HG03175 (cell line): ENCODE data around the gene MPP7.

Experiments used
- ATAC-seq: cut with Tn5 transposase; IDR thresholded peaks from one replicate; pipeline ENCODE4 v1.9.1; 2021; ENCODE audit warnings: mild to moderate bottlenecking, moderate library complexity; ENCODE audit not compliant: unreplicated experiment

The MPP7 gene

DNA sequence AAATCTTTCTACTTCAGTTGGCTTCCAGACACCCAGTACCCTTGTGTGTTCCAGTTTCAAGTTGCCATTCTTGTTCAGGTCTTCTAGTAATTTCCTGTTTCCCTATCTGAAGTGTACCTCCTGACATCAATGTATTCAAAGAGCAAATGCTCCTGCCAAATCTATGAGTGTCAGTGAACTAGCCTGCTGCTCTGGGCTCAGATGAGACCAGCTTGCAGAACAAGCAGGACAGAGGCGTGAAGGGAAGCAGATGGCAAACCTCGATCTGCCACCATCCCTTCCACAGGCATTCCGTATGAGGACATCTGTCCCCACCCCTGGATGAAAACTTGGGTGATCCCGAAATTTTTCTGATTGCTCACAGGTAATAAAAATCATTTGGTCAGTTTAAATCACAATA, 4.4 kb upstream of the MPP7 start:
- no peak for ATAC-seq

DNA sequence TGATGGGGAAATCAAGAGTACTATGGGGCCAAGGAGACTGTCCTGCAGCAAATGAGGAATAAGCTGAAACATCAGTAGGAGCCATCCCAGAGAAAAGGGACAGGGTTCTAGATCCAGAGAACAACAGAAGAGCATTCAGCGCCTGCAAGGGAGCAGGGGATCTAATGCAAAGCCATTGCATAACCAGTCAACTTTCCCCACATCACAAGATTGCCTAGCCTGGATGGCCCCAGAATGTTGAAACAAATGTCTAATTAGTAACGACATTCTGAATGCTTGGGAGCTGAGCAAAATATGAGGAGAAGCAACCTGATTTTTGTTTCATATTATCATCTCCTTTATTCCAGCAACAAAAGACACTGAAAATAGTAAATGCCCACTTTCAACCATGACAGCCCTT, 2.7 kb upstream of the MPP7 start:
- no peak for ATAC-seq

DNA sequence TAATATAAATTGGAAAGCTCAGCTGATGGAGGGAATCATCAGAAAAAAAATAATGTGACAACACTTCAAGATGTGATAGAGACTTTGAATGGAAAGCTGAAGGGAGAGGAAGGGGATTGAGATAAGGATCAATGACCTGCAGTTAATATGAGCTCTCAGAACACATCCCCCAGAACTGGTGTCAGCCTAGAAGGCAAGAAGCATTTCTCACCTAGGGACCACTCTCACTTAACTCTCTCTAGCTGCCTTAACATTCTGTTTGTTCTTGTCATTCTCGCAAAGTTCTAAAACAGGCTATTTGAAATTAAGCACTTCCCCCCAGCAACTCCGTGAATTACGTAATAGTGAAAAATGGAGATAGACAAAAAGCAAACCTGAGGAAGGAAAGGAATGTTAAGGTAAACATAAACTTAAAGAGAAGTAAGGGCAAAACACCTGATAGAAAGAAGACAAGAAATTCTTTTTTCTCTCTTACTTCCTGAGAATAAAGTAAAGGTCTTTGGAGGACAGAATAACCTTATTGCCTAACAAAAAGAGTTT, 1.2 kb upstream of the MPP7 start:
- no peak for ATAC-seq

DNA sequence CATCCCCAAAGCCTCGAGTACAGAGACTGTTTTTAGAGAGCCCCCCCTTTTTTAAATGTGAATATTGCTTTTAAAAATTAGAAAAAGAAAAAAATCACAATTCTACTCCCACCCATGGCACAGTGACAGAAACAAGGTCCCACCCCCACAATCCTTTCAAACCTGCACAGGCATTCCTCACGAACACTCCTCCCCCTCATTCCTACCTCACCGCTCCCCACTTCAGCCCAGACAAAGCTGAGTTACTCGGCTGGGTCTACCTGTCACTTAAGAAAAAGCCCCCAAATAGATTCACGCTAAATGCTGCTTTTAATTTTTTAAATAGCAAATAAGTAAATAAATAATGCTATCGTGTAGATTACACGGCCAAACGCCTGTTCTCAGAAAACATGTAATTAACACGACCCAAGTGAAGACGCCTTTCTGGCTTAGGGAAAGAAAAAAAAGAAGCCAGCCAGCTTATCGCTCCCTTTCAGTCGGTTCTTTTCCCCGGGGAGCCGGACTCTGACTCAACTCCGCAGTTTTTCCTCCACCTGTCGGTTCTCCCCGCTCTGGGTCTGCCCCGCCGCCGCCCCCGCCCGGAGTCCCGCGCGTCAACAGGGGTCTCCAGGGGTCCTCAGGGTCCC, 739 bp downstream of the MPP7 start:
- no peak for ATAC-seq

DNA sequence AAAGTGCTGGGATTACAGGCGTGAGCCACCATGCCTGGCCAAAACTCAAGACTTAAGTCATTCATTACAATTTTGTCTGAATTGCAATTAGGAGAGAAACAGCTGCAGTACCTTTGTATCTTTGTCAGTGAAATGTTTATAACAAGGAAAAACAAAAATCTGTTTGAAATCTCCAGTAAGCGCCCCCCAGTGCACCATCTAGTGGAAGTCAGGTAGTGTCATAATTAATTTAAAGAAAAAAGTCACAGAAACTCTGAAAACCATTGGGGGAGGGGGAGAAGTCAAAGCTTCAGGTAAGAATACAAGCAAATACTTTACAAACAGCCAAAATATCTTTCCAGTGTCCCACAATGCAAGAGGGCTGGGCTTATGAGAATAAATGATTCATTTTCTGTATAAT, 2.8 kb downstream of the MPP7 start:
- no peak for ATAC-seq

DNA sequence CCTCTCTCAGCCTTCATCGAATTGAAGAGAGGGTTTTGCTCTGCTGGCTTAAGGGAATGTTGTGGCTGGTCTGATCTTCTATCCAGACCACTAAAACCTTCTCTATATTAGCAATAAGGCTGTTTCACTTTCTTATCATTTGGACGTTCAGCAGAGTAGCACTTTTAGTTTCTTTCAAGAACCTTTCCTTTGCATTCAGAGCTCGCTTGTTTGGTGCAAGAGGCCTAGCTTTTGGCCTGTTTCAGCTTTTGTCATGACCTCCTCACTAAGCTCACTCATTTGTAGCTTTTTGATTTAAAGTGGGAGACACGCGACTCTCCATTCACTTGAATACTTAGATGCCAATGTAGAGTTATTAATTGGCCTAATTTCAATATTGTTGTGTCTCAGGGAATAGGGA, 3.9 kb downstream of the MPP7 start:
- no peak for ATAC-seq

DNA sequence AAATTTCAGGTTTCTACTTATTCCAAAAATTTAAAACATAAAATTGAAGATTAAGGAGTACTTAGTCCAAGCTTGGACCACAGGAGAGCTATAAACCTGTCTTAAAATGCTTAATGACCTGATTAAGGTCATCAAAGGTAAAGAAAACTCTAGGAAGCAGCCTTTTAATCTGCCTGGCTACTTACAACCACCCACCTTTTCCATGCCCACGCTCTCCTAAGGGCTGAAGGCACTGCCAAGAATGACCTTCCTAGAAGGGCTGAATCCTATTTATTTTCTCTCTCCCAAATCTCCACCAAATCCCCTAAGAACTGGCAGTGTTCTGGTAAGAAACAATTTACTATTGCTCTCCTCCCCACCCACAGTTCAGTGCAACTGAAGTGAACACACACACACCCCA, 6.8 kb downstream of the MPP7 start:
- no peak for ATAC-seq

DNA sequence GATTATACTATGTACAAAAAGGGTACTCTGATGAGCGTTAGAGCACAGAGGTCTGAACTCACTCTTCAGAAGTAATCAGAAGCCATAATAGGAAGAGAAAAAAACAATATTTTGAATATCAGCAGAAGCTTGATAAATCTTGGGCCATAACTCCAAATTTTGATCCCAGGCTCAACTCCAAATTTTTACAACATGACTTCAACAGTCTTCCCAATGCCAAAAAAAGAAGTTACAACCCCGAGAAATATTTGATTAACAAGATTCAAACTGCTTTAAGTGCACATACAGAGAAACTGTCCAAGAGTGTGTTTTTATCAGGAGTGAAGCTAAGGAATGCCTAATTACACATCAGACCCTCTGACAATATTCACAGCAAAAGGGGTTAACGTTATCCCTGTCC, 7.5 kb downstream of the MPP7 start:
- ATAC-seq = no peak

DNA sequence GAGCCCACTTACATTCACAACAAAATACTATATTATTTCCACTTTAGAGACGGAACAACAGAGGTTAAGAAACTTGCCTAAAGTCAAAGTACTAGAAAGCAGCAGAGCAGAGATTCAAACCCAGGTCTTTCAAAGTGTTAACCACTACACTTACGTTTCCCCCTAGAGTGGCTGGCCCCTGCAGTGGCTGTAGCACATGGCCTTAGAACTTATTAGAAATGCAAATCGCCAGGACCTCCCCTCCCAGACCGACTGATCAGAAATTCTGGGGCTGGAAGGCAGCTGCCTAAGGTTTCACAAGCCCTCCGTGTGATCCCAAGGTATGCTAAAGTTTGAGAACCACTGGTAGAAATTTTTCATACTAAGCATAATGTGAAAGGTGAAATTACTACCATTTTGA, 8.1 kb downstream of the MPP7 start:
- ATAC-seq = no peak

DNA sequence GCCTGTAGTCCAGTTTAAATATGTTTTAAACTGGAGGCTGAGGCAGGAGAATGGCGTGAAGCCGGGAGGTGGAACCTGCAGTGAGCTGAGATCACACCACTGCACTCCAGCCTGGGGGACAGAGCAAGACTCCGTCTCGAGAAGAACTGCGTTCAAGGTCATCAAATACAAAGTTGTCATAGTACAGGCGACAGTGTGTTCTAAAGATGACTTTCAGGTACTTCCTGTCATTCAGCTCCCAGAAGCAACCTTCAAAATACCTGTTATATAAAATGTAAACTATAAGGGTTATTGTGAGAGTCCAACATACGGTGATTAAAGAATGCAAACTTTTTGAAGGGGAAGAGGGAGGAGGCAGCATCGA, 8.7 kb downstream of the MPP7 start:
- ATAC-seq = no peak

DNA sequence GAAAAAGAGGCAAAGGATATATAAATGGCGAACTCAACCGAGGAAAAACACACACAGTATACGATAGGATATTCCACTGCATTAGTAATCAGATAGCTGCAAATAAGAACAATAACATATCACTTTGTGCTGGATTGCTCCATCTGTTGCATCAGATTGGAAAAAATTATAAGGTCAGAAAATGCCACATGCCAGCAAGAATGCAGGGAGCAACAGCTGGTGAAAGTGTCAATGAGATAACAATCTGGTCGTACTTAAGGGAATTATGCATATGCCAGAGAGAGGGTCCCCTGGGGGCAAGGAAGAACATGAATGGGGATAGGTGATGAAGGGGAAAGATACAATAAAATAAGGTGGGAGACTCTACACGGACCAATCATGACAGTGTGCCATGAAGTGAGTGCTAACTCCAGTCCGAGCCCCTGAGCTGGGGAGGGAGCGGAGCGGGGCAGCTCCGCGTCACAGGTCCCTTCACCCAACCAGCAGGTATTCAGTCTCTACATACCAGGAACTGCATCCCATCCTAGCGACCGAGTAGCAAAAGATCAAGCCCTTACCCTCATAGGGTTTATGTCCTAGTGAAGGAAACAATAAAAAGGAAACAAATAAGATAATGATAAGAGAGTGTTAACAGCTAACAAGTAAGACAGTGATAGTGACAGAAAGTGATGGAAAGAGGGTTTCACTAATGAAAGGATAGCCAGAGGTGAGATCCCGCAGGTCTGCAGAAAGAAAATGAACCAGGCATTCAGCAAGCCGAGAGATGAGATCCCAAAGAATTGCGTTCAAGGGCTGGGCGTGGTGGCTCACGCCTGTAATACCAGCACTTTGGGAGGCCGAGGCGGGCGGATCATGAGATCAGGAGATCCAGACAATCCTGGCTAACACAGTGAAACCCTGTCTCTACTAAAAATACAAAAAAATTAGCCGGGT, 9.4 kb downstream of the MPP7 start:
- no peak for ATAC-seq

DNA sequence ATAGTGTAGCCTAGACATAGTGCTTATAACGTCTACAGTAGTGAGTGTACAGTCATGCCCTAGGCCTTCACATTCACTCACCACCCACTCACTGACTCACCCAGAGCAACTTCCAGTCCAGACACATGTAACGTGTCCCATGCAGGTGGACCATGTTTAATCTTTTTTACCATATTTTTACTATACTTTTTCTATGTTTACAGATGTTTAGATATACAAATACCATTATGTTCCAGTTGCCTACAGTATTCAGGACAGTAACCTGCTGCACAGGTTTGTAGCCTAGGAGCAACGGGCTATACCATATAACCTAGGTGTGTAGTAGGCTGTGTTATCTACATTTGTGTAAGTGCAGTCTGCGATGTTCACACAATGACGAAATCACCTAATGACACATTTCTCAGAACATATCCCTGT, 11.0 kb downstream of the MPP7 start:
- ATAC-seq = no peak

DNA sequence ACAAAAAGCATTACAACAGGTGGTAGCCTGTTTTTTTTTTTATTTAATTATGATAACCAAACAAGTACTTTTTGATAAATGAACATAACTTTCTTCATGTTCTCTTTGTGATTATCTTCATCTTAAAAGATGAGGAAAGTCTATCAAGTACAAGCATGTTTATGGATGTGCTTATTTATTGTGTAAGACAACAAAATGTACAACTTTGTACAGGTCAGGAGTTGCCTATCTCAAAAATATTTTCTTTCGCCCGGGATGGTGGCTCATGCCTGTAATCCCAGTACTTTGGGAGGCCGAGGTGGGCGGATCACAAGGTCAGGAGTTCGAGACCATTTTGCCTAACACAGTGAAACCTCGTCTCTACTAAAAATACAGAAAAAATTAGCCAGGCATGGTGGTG, 17.0 kb downstream of the MPP7 start:
- no peak for ATAC-seq

DNA sequence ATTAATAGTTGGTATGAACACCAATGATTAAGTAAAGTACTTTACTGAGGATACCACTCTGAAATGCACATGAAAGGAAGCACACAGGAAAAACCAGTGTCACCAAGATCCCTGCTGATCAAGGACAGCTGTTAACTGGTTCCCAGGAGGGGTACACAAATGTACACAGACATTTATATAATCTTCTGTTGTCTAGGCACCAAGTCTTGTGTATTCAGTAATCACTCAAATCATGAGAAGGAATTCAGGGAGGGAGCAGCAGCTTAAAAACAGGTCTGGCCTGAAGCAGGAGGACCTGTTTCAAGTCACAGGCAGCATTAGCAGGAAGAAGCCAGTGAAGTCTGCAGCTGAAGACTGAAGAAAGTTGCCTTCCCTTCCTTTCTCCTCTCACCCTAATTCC, 18.7 kb downstream of the MPP7 start:
- ATAC-seq = no peak

DNA sequence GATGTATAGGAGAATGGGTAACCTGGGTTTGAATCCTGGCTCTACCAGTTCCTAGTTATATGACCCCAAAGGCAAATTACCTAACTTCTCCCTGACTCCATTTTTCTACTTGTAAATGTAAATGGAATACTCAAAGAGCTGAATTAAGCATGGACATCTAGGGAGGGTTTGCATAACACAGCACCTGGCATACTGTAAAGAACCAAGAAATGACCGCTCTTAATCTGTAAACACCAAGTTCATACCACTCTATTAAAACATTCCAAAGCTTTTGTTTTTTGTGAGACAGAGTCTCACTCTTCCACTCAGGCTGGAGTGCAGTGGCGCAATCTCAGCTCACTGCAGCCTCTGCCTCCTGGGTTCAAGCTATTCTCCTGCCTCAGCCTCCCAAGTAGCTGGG, 19.6 kb downstream of the MPP7 start:
- ATAC-seq = no peak

DNA sequence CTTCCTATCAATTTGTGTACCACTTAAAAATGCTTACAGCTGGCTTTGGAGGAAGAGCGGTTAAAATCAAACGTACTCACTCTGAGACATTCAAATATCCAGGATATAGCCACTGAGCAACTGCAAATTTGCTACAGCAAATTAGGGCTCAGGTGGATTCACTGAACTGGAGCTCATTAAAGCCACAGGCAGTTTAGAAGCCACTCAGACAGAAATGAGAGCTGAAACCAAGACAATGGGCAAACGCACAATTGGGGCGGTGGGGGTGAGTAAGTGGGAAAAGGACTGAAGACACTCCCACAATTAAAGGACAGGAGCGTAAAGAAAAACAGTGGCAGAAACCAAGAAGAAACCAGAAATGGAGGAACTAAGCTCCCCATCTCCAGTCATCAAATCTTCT, 20.5 kb downstream of the MPP7 start:
- ATAC-seq = no peak

DNA sequence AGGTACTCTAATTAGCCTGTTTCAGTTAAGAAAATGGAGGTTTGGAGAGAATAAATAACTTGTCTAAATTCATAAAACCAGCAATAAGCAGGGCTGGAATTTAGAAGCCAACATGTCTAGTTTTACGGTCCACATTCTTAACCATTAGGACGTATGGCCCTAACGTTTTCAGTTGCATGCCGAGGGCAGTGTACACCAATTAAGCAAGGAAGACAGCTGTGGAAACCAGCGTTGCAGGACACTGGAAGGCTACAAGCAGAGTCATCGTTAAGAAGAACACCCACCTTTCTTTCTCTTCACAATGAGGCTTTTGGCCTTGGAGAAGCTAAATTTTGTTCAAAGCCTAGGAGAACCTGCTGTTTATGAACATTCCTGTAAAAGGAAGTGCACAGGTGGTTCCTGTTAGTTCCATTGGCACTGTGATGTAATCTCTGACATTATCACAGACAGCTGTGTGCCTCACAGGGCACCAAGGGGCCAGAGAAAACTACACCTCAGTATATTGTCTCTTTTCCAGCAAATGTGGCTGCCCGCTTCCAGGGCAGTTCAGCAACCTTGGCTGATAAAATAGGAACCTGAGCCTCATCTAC, 21.0 kb downstream of the MPP7 start:
- no peak for ATAC-seq

DNA sequence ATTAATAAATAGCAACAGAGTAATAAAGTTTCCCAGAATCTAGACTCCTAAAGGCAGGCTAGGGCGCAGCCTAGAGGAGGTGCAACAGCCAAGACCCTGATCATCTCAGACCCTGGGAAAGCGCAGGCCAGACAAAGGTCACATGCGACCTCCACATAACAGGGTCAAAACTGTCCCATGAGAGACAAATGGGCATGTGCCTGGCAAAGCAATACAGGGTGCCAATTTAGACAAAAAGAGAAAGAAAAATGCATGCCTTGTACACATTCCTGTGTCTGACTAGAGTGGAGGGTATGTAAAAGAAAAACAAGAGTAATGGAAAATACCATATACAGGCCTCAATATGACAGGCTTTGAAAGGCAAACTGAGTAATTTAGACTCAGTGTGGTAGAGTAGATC, 22.2 kb downstream of the MPP7 start:
- ATAC-seq = no peak

DNA sequence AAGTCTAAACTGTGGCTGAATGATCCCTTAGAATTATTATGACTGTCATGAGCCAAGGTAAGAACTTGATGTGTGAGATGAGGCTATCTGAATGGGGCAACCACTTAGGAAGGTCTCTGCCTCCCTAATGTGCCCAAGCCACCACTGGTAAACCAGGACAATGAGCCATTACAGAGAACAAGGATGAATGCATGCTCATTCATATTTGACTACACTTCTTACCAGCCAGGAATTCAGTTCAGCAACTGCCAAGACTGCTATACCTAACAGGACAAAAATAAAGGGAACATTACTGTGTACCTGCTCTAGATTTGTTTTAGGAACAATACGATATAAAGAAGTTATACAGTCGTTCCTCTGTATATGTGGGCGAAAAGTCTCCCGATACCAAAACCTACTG, 23.0 kb downstream of the MPP7 start:
- no peak for ATAC-seq

DNA sequence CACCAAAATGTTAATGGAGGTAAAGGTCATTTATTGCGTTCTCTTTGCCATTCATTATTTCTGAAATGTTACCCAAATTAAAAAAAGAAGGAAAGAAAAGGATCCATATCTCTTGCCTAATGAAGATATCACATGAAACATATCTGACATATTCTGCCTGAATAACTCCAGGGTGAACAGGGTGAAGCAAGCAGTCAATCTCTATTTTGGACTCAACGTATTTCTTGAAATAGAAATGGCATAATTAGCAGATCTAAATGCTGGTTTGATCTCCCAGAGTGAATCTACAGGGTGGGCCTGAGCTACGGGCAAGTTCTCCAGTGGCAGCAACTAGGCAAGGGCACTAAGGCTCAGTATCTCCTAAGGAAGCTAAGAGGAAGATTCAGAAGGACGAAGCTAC, 24.0 kb downstream of the MPP7 start:
- ATAC-seq = no peak

DNA sequence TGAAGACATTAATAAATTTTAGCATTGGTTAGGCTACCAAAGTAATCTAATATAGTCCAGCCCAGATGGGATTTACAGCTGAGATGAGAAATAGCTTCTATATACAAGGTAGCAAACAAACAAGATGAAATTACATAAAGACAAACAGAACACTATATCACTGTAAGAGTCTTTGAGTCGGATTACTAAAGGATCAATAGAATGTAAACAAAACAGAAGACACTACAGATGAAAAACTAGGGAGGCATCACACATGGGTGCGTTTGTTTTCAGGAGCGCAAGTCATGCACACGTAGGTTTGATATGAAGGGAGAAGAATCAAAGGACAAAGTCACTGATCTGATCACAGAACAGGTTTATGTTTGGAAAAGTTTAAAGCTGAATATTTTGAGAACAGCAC, 26.5 kb downstream of the MPP7 start:
- ATAC-seq = no peak

DNA sequence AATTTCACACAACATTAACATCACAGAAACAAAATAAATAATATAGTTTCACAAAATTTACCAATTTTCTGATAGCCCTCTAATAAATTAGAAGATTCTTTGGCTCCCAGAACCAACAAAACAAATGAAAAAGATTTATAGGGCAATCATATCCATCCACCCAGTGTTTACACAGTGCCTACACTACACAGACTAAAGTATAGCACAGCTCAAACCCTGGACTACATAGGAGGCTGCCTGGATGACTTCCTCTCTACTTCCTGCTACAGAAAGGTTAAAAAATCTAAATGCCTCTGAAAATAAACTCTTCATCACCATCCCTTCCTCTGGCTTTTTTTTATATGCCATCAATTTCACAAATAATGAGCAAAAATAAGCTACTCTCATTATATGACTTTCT, 28.4 kb downstream of the MPP7 start:
- no peak for ATAC-seq
